HG03025 (cell line): ENCODE measurements around the gene REPS1.
"Not testable (repeated sequence)": the region's sequence is repeated elsewhere in the genome, so short reads cannot be mapped to it uniquely, and the experiment has no call there.

Source experiments
- ATAC-seq: cut with Tn5 transposase; IDR thresholded peaks from one replicate; pipeline ENCODE4 v1.9.1; 2021; ENCODE audit warnings: mild to moderate bottlenecking, moderate library complexity; ENCODE audit not compliant: unreplicated experiment, low FRiP score

The REPS1 gene, protein sequence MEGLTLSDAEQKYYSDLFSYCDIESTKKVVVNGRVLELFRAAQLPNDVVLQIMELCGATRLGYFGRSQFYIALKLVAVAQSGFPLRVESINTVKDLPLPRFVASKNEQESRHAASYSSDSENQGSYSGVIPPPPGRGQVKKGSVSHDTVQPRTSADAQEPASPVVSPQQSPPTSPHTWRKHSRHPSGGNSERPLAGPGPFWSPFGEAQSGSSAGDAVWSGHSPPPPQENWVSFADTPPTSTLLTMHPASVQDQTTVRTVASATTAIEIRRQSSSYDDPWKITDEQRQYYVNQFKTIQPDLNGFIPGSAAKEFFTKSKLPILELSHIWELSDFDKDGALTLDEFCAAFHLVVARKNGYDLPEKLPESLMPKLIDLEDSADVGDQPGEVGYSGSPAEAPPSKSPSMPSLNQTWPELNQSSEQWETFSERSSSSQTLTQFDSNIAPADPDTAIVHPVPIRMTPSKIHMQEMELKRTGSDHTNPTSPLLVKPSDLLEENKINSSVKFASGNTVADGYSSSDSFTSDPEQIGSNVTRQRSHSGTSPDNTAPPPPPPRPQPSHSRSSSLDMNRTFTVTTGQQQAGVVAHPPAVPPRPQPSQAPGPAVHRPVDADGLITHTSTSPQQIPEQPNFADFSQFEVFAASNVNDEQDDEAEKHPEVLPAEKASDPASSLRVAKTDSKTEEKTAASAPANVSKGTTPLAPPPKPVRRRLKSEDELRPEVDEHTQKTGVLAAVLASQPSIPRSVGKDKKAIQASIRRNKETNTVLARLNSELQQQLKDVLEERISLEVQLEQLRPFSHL

GRCh38 chr6:138987643-138988468 is at the start of gene REPS1:
REPS1 (minus strand) TSS chr6:138988253; CDS start chr6:138987682, 571 bp downstream.
- ATAC-seq: peak; percentile 88

GRCh38 chr6:139037490-139037889 is 49.4 kb upstream of the REPS1 start:
- ATAC-seq: no peak

- peak; percentile 34 for ATAC-seq
These were observed 42.3 kb upstream of the REPS1 start for GRCh38 chr6:139030228-139030963.

DNA sequence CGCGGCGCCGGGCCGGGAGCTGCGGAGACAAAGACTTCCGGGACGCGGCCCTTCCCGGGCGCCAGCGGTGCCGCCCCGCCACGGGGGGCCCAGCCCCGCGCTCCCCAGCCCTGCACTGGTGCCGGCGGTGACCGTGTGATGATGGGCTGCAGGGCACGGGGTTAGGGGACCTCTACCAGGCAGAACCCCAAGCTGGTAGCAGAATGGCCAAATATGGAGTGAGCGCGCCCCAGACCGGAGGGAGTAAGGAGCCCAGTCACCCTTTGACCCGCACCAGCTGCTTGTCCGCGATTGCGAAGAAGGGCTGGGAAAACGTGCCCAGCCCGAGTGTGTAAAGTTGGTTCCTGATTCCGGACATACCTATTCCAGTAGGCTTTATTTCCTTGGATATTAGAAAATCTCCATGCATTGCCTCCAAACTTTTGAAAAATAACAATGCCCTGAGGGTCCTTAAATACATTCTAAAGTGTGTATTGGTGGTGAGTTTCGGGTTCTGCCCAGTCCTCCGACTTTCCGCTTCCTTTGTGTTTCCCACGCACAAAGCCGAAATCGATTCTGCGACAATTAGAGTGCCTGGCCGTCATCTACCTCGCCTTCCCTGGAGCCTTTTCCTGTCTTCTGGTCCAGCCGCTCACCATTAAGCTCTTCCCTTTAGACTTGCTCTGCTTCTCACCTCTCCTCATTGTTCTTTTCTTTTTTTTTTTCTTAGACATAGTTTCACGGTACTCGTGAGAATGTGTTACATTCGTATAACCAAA is 41.6 kb upstream of the REPS1 start:
- ATAC-seq: peak; percentile 36

- ATAC-seq: peak; percentile 46
These were observed 40.8 kb upstream of the REPS1 start, which contains the start of gene ABRACL for GRCh38 chr6:139028658-139029469. ABRACL (plus strand) TSS chr6:139028745; CDS start chr6:139034161, 5,416 bp downstream.

- ATAC-seq: no peak
These were observed 40.2 kb upstream of the REPS1 start for GRCh38 chr6:139028215-139028657.

GRCh38 chr6:139027620-139028182 is 39.6 kb upstream of the REPS1 start:
- no peak for ATAC-seq

DNA sequence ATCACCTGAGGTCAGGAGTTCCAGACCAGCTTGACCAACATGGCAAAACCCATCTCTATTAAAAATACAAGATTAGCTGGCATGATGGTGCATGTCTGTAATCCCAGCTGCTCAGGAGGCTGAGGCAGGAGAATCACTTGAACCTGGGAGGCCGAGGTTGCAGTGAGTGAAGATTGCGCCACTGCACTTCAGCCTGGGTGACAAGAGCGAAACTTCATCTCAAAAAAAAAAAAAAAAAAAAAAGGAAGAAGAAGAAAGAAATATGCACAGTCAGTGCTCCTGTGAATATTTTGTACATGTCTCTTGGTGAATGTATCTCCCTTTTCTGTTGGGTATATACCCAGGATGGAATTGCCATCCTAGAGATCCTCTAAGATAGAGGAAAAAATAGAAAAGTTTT is 37.4 kb upstream of the REPS1 start:
- ATAC-seq: not testable (repeated sequence)

- ATAC-seq: no peak
These were observed 32.6 kb upstream of the REPS1 start for GRCh38 chr6:139020689-139021088.

DNA sequence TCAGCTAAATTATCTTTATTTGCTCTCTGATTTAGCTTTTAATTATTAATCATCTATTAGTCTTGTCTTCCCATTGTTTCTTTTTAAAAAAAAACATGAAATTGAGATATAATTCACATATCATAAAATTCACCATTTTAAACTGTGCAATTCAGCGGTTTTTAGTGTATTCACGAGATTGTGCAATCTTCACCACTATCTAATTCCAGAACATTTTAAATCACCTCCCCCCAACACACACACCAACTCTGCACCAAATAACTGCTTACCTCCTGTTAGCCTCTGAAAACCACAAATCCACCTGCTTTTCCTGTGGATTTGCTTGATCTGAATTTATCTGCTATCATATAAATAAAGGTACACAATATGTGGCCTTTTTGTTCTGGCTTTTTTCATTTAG is 31.7 kb upstream of the REPS1 start:
- ATAC-seq: no peak

- ATAC-seq: no peak
These were observed 29.2 kb upstream of the REPS1 start for GRCh38 chr6:139017227-139017626.

- ATAC-seq: peak; percentile 94
These were observed 28.5 kb upstream of the REPS1 start for GRCh38 chr6:139016337-139017213.

- ATAC-seq: no peak
These were observed 26.9 kb upstream of the REPS1 start for GRCh38 chr6:139014945-139015344.

GRCh38 chr6:139013185-139013800 is 25.2 kb upstream of the REPS1 start:
- no peak for ATAC-seq

- no peak for ATAC-seq
These were observed 23.9 kb upstream of the REPS1 start for GRCh38 chr6:139011980-139012379.

DNA sequence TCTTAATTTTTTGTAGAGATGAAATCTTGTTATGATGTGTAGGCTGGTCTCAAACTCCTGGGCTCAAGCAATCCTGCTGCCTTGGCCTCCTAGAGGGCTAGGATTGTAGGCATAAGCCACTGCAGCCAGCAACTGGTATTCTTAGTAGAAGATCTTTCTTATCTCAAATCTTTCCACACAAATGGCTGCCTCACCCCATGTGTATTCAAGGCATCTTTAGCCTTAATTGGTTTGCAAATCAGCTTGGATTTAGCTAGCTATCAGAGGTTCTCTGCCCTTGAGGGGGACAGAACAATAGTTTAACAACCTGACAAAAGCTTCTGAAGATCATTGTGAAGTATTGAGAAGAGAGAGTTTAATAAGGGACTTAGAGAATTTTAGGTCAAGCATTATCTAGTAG is 22.6 kb upstream of the REPS1 start:
- no peak for ATAC-seq

GRCh38 chr6:139008117-139008516 is 20.1 kb upstream of the REPS1 start:
- ATAC-seq: no peak
